ENCODE results near the gene ERCC6L.

ERCC6L gene

GRCh38 chrX:72268597-72269365 is 30.0 kb upstream of the ERCC6L start:
- DNase-seq (ENCODE audit: low read depth), result no peak
- TF ChIP-seq, protein P1, sequence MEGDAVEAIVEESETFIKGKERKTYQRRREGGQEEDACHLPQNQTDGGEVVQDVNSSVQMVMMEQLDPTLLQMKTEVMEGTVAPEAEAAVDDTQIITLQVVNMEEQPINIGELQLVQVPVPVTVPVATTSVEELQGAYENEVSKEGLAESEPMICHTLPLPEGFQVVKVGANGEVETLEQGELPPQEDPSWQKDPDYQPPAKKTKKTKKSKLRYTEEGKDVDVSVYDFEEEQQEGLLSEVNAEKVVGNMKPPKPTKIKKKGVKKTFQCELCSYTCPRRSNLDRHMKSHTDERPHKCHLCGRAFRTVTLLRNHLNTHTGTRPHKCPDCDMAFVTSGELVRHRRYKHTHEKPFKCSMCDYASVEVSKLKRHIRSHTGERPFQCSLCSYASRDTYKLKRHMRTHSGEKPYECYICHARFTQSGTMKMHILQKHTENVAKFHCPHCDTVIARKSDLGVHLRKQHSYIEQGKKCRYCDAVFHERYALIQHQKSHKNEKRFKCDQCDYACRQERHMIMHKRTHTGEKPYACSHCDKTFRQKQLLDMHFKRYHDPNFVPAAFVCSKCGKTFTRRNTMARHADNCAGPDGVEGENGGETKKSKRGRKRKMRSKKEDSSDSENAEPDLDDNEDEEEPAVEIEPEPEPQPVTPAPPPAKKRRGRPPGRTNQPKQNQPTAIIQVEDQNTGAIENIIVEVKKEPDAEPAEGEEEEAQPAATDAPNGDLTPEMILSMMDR (IDR thresholded peaks at IDR 0.05; ENCODE audit: low read depth, low read length, missing control alignments), result no peak
- no peak overlapping the region for H3K4me3 ChIP-seq (ENCODE audit: low read depth, low read length)

- no peak for DNase-seq (ENCODE audit: low read depth)
- TF ChIP-seq, protein P1 (IDR thresholded peaks at IDR 0.05; ENCODE audit: low read depth, low read length, missing control alignments), result no peak
- H3K4me3 ChIP-seq (ENCODE audit: low read depth, low read length), result no peak overlapping the region
These were observed 26.4 kb upstream of the ERCC6L start for GRCh38 chrX:72265263-72265662.

DNA sequence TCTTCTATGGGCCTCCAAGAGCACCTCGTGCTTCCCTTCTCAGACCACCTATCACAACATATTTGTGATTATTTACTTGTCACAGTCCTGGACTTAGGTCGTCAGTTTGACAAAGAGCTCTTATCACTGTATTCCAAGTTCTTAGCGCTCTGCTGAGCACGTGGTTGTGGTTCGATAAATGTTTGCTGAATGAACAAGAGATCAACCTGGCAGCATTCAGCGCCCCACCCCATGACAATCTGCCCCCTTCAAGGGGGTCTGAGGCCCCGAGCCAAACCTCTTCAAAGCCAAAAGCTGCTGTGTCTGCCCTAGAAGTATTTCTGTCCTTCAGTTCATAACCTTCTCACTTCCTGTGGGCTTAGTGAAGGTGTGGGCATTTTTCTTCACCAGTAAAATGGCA is 23.2 kb upstream of the ERCC6L start:
- TF ChIP-seq, protein P1 (IDR thresholded peaks at IDR 0.05; ENCODE audit: low read depth, low read length, missing control alignments), result no peak
- H3K4me3 ChIP-seq (ENCODE audit: low read depth, low read length), result no peak overlapping the region
- DNase-seq (ENCODE audit: low read depth), result no peak

DNA sequence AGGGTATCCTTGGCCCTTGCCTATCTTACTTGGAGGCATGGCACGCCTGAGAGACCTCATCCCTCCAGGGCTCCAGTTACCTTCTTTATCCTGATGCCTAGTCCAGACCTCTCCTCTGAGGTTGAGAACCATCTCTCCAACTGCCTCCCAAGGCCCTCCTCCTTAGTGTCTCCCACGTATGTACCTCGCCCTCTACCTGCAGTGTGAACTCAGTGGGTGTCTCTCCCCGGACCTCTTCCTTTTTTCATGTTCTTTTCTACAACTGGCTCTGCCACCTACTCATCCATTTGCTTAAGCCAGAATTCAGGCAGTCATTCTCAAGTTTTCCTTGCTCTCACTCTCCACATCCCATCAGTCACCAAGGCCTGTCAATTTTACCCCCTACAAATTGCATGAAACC is 21.6 kb upstream of the ERCC6L start:
- TF ChIP-seq, protein P1 (IDR thresholded peaks at IDR 0.05; ENCODE audit: low read depth, low read length, missing control alignments), result no peak
- no peak for DNase-seq (ENCODE audit: low read depth)
- H3K4me3 ChIP-seq (ENCODE audit: low read depth, low read length), result no peak overlapping the region

- TF ChIP-seq, protein P1 (IDR thresholded peaks at IDR 0.05; ENCODE audit: low read depth, low read length, missing control alignments), result no peak
- H3K4me3 ChIP-seq (ENCODE audit: low read depth, low read length), result no peak overlapping the region
- no peak for DNase-seq (ENCODE audit: low read depth)
These were observed 19.3 kb upstream of the ERCC6L start for GRCh38 chrX:72258174-72258573.

- H3K4me3 ChIP-seq (ENCODE audit: low read depth, low read length), result no peak overlapping the region
- DNase-seq (ENCODE audit: low read depth), result no peak
- TF ChIP-seq, protein P1 (IDR thresholded peaks at IDR 0.05; ENCODE audit: low read depth, low read length, missing control alignments), result no peak
These were observed 17.0 kb upstream of the ERCC6L start for GRCh38 chrX:72255864-72256263.

- no peak for DNase-seq (ENCODE audit: low read depth)
- TF ChIP-seq, protein P1 (IDR thresholded peaks at IDR 0.05; ENCODE audit: low read depth, low read length, missing control alignments), result no peak
- no peak overlapping the region for H3K4me3 ChIP-seq (ENCODE audit: low read depth, low read length)
These were observed 16.6 kb upstream of the ERCC6L start for GRCh38 chrX:72255445-72255844.
